ENCODE data around the gene IGF1R. TPM values are rescaled to one million over a fixed set of nuclear protein-coding genes. Genes with fewer than 3 reads are reported as not detected.

Gene IGF1R
- total and polyA plus RNA-seq, 2 experiments from 2014 or later: 10.8 to 42.9 TPM

DNA sequence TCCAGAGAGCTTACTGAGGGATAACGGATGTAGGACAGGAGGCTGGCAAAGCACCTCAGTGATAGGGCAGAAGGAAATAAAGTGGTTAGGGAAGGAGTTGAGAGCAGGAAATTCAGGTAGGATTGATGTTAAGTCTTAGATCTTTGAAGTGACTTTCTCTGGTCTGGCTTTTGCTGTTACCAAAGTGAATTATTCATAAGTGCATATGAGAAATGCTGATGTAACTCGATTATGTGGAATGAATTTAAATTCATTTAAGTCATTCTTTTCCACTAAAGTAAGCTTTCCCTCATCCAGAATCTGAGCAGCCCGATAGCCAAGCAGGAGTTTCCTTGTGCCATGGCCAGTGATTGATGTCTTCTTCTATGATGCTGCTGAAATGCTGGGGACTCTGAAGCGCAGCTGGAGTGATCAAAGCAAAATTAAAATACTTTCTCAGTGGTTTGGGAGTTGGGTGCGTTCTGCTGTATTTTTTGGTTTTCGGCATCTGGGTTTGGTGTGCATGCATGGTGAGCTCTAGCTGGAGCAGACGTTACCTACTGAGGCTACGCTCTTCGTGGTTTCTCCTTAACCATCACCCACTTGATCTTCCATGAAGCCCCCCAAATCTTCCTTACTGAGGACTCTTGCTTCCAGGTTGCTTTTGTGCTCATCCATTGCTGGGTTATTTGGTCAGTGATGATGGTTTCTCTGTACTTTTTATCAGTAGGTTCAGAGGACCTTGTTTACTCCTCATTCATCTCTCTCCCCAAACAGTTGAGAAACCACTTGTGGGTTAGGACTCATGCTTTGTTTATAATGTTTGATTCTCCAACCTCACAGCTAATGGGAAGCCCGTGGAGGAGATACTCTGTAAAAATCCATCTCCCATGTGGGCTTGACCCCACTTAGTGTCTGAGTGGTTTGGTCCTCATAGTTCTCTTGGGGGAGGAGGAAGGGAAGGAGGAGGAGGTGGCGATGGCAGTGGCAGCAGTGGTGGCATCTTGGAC lies 72.5 kb downstream of the IGF1R start:
- H3K9me3 ChIP-seq (ENCODE audit: low read depth): no peaks in the 10 kb centered on the region
- WGBS (ENCODE audit: low lambda C conversion rate, missing lambda C conversion rate): 97% methylated on average over 11 of the region's 11 CpGs
- peaks cover 36% of the 10 kb centered on the region for H3K4me1 ChIP-seq (ENCODE audit: insufficient read depth)
- no peak overlapping the region for H2AFZ ChIP-seq
- DNase-seq (ENCODE audit: low spot score): no peak
- H3K4me3 ChIP-seq: no peak overlapping the region
- TF ChIP-seq EZH2phosphoT487 (IDR thresholded peaks at IDR 0.05; ENCODE audit: low read depth, severe bottlenecking, unreplicated experiment) (no peak), EZH2 (IDR thresholded peaks at IDR 0.05; ENCODE audit: borderline replicate concordance) (no peak)
- TF ChIP-seq, protein P1, sequence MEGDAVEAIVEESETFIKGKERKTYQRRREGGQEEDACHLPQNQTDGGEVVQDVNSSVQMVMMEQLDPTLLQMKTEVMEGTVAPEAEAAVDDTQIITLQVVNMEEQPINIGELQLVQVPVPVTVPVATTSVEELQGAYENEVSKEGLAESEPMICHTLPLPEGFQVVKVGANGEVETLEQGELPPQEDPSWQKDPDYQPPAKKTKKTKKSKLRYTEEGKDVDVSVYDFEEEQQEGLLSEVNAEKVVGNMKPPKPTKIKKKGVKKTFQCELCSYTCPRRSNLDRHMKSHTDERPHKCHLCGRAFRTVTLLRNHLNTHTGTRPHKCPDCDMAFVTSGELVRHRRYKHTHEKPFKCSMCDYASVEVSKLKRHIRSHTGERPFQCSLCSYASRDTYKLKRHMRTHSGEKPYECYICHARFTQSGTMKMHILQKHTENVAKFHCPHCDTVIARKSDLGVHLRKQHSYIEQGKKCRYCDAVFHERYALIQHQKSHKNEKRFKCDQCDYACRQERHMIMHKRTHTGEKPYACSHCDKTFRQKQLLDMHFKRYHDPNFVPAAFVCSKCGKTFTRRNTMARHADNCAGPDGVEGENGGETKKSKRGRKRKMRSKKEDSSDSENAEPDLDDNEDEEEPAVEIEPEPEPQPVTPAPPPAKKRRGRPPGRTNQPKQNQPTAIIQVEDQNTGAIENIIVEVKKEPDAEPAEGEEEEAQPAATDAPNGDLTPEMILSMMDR (IDR thresholded peaks at IDR 0.05; ENCODE audit: poor library complexity): no peak
- H3K79me2 ChIP-seq: peaks cover 94% of the 10 kb centered on the region
- H4K20me1 ChIP-seq (ENCODE audit: insufficient read depth, poor library complexity, severe bottlenecking): peaks cover 33% of the 10 kb centered on the region
- H3K36me3 ChIP-seq (replicated peaks; ENCODE audit: insufficient read depth, low read depth): no peaks in the 10 kb centered on the region
- no peak overlapping the region for H3K27ac ChIP-seq
- no peaks in the 10 kb centered on the region for H3K9me2 ChIP-seq (replicated peaks; ENCODE audit: insufficient read depth)
- no peaks in the 10 kb centered on the region for H3K27me3 ChIP-seq
- H3K4me2 ChIP-seq: no peak overlapping the region

DNA sequence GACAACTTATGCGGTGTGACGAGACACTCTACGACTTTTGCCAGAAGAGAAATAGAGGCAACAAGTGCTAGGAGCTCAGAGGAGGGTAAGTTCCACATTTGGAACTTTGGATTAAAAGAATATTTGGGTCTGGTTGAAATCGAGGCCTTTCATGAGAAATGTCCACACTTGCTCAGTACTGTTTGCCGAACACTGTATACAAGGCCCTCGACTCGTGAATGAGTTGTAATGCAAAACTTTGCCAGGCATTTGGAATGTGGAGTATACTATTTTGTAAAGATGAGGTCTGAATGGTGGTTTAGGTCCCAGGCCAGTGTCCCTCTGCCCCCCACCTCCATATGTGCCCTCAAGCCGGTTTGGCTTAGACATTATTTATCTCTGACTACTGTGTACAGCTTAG lies 73.9 kb downstream of the IGF1R start:
- H2AFZ ChIP-seq: no peak overlapping the region
- 93% methylated on average over 8 of the region's 8 CpGs for WGBS (ENCODE audit: low lambda C conversion rate, missing lambda C conversion rate)
- no peaks in the 10 kb centered on the region for H3K9me3 ChIP-seq (ENCODE audit: low read depth)
- peak overlapping the region; percentile 35 for H3K27ac ChIP-seq
- peaks cover 94% of the 10 kb centered on the region for H3K79me2 ChIP-seq
- no peak for DNase-seq (ENCODE audit: low spot score)
- H3K27me3 ChIP-seq: no peaks in the 10 kb centered on the region
- H3K9me2 ChIP-seq (replicated peaks; ENCODE audit: insufficient read depth): no peaks in the 10 kb centered on the region
- no peaks in the 10 kb centered on the region for H3K36me3 ChIP-seq (replicated peaks; ENCODE audit: insufficient read depth, low read depth)
- peaks cover 24% of the 10 kb centered on the region for H4K20me1 ChIP-seq (ENCODE audit: insufficient read depth, poor library complexity, severe bottlenecking)
- no peak overlapping the region for H3K4me3 ChIP-seq
- H3K4me1 ChIP-seq (ENCODE audit: insufficient read depth): peaks cover 41% of the 10 kb centered on the region
- H3K4me2 ChIP-seq: no peak overlapping the region
- TF ChIP-seq, protein P1 (IDR thresholded peaks at IDR 0.05; ENCODE audit: poor library complexity): no peak
- TF ChIP-seq EZH2phosphoT487 (IDR thresholded peaks at IDR 0.05; ENCODE audit: low read depth, severe bottlenecking, unreplicated experiment) (no peak), EZH2 (IDR thresholded peaks at IDR 0.05; ENCODE audit: borderline replicate concordance) (no peak)

DNA sequence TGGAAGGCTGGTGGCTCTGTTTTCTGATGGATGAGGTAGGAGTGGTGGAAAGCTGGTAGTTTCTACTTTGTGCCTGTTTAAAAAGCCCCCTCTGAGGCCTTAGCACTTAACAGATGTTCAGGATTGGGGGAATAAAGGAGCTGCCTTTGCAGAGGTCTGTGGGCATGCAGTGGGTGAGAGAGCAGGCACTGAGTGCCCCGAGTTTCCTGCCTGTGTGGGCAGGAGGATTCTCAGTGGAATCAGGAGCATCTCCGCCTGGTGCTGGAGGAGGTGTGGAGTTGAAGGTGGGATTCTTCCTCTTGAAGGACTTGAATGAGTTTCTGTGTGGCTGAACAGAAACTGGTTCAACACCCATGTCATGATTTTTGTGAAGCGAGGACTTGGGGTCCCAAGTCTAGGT lies 74.3 kb downstream of the IGF1R start:
- Histone ChIP-seq H3K9me3 (ENCODE audit: low read depth) (no peaks in the 10 kb centered on the region), H2AFZ (no peak overlapping the region), H3K36me3 (replicated peaks; ENCODE audit: insufficient read depth, low read depth) (no peaks in the 10 kb centered on the region), H3K79me2 (peaks cover 90% of the 10 kb centered on the region), H4K20me1 (ENCODE audit: insufficient read depth, poor library complexity, severe bottlenecking) (peaks cover 21% of the 10 kb centered on the region), H3K4me2 (no peak overlapping the region), H3K9me2 (replicated peaks; ENCODE audit: insufficient read depth) (no peaks in the 10 kb centered on the region), H3K4me3 (no peak overlapping the region), H3K27ac (peak overlapping the region; percentile 35), H3K27me3 (no peaks in the 10 kb centered on the region), H3K4me1 (ENCODE audit: insufficient read depth) (peaks cover 44% of the 10 kb centered on the region)
- TF ChIP-seq, protein P1 (IDR thresholded peaks at IDR 0.05; ENCODE audit: poor library complexity): no peak
- no peak for TF ChIP-seq EZH2 (IDR thresholded peaks at IDR 0.05; ENCODE audit: borderline replicate concordance)
- no peak for TF ChIP-seq EZH2phosphoT487 (IDR thresholded peaks at IDR 0.05; ENCODE audit: low read depth, severe bottlenecking, unreplicated experiment)
- 94% methylated on average over 3 of the region's 3 CpGs for WGBS (ENCODE audit: low lambda C conversion rate, missing lambda C conversion rate)
- DNase-seq (ENCODE audit: low spot score): no peak
